ENCODE data around the gene GPR17.

DNA sequence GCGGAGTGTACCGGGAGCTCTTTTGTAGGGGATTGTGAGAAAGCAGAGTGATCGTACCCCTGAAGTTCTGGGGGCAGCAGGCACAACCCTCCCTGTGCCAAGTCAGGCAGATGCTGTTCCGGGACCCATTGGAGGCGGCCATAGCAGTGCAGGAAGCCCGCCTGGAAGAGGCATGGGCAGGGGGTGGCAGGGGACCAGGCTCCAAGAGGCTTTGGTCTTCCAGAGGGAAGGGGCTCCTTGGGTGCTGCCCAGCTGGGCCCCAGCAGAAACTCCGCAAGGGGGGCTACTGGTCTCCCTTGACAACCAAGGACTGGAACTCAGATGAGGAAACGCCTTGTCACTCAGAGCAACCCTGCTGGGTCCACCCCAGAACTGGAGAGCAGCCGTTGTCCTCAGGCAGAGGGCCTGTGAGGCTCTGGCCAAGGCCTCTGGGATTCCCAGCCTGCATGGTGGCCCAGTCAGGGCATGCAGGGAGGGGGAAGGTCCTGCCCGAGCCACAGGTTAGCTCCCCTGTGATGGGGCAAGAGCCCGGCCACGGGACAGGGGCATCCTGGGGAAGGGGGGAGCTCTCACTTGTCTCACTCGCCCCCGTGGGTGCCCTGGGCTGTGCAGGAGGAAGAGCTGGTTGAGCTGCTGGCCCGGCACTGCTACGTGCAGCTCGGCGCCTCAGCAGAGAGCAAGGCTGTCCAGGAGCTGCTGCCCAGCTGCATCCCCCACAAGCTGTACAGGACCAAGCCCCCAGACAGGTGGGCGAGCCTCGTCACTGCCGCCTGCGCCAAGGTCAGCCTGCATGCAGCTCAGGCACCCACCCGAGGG is 21.0 kb upstream of the GPR17 start:
- TF ChIP-seq ZFP3 (CRISPR knock-in tag; IDR thresholded peaks at IDR 0.05), result no peak
- TF ChIP-seq, protein P1, sequence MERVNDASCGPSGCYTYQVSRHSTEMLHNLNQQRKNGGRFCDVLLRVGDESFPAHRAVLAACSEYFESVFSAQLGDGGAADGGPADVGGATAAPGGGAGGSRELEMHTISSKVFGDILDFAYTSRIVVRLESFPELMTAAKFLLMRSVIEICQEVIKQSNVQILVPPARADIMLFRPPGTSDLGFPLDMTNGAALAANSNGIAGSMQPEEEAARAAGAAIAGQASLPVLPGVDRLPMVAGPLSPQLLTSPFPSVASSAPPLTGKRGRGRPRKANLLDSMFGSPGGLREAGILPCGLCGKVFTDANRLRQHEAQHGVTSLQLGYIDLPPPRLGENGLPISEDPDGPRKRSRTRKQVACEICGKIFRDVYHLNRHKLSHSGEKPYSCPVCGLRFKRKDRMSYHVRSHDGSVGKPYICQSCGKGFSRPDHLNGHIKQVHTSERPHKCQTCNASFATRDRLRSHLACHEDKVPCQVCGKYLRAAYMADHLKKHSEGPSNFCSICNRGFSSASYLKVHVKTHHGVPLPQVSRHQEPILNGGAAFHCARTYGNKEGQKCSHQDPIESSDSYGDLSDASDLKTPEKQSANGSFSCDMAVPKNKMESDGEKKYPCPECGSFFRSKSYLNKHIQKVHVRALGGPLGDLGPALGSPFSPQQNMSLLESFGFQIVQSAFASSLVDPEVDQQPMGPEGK (CRISPR knock-in tag; IDR thresholded peaks at IDR 0.05; ENCODE audit: borderline replicate concordance), result no peak
- TF ChIP-seq ESRRG (CRISPR knock-in tag; IDR thresholded peaks at IDR 0.05), result no peak
- TF ChIP-seq SNAI2 (CRISPR knock-in tag; IDR thresholded peaks at IDR 0.05), result no peak
- no peak for TF ChIP-seq ZFP30 (CRISPR knock-in tag; IDR thresholded peaks at IDR 0.05)
- no peak for TF ChIP-seq ZC3H10 (CRISPR knock-in tag; IDR thresholded peaks at IDR 0.05)
- TF ChIP-seq GLIS3 (CRISPR knock-in tag; IDR thresholded peaks at IDR 0.05), result no peak
- no peak for TF ChIP-seq ZNF565 (CRISPR knock-in tag; conservative IDR thresholded peaks at IDR 0.05; ENCODE audit: low read depth)
- no peak for TF ChIP-seq RARB (CRISPR knock-in tag; IDR thresholded peaks at IDR 0.05)
- TF ChIP-seq, protein P2, sequence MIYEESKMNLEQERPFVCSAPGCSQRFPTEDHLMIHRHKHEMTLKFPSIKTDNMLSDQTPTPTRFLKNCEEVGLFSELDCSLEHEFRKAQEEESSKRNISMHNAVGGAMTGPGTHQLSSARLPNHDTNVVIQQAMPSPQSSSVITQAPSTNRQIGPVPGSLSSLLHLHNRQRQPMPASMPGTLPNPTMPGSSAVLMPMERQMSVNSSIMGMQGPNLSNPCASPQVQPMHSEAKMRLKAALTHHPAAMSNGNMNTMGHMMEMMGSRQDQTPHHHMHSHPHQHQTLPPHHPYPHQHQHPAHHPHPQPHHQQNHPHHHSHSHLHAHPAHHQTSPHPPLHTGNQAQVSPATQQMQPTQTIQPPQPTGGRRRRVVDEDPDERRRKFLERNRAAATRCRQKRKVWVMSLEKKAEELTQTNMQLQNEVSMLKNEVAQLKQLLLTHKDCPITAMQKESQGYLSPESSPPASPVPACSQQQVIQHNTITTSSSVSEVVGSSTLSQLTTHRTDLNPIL (CRISPR knock-in tag; IDR thresholded peaks at IDR 0.05; ENCODE audit: low read depth), result no peak
- TF ChIP-seq ARNTL (CRISPR knock-in tag; IDR thresholded peaks at IDR 0.05; ENCODE audit: borderline replicate concordance, low read depth), result no peak
- TF ChIP-seq, protein P3, sequence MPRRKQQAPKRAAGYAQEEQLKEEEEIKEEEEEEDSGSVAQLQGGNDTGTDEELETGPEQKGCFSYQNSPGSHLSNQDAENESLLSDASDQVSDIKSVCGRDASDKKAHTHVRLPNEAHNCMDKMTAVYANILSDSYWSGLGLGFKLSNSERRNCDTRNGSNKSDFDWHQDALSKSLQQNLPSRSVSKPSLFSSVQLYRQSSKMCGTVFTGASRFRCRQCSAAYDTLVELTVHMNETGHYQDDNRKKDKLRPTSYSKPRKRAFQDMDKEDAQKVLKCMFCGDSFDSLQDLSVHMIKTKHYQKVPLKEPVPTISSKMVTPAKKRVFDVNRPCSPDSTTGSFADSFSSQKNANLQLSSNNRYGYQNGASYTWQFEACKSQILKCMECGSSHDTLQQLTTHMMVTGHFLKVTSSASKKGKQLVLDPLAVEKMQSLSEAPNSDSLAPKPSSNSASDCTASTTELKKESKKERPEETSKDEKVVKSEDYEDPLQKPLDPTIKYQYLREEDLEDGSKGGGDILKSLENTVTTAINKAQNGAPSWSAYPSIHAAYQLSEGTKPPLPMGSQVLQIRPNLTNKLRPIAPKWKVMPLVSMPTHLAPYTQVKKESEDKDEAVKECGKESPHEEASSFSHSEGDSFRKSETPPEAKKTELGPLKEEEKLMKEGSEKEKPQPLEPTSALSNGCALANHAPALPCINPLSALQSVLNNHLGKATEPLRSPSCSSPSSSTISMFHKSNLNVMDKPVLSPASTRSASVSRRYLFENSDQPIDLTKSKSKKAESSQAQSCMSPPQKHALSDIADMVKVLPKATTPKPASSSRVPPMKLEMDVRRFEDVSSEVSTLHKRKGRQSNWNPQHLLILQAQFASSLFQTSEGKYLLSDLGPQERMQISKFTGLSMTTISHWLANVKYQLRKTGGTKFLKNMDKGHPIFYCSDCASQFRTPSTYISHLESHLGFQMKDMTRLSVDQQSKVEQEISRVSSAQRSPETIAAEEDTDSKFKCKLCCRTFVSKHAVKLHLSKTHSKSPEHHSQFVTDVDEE (CRISPR knock-in tag; IDR thresholded peaks at IDR 0.05), result no peak
- no peak for TF ChIP-seq PPARA (CRISPR knock-in tag; IDR thresholded peaks at IDR 0.05; ENCODE audit: borderline replicate concordance)

Measured in SK-N-SH treated with all-trans-retinoic acid at 6 μM for 48 hours (cell line).